HPDE6-E6E7 (cell line): Measurements from ENCODE around the gene SLC5A9.
"Not testable (repeated sequence)": the region's sequence is repeated elsewhere in the genome, so short reads cannot be mapped to it uniquely, and the experiment has no call there.

Experiments used
- DNase-seq: peaks from one replicate; pipeline ENCODE4 v3.0.0; 2011; ENCODE audit warnings: missing footprints; ENCODE audit errors: extremely low spot score

SLC5A9 gene

DNA sequence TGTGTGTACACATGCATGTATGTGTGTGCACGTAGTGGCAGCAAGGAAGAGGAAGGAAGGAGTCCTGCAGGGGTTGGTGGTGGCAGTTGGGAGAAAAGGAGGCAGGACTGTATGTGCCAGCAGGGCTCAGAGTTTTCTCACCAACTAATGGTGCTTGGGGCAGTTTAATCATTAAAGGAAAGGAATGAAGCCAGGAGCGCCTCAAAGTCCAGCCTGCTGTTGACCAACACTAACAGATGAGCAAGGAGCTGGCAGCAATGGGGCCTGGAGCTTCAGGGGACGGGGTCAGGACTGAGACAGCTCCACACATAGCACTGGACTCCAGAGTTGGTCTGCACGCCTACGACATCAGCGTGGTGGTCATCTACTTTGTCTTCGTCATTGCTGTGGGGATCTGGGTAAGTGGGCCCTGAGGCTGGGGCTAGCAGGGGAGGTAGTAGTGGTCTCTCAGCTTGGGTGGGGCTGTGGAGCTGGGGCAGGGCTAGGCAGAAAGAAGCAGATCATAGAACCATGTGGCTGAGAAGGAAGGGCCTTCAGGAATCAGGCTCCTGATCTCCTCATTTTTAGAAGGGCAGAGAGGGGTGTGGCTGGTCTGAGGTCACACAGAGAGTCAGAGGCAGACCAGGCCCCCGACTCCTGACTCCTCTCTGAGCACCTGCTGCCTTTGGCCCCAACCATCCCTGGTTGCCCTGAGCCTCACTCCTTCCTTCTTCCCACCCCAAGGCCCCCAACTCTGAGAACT lies at the start of gene SLC5A9:
Gene SLC5A9 (plus strand): TSS at position 216 of the 742 bp plus-strand sequence. CDS start 21 bp downstream, at position 237.
- no peak for DNase-seq

DNA sequence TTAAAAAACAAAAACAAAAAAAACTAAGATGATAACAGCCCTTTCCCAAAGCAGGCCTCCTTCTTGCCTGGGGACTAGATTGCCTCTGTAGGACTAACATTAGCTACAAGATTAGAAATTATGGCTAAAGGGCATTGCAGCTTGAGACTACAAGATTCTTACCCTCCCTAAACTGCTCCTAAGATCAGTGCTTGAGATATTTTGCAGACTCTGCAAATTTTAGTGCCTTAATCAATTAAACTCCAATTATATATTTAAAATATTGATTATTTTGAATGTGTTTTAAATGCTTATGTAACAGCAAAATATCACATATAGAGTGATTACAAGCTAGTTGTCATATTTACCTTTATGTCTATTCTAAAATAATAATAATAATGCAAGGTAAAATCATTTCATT lies 47.4 kb upstream of the SLC5A9 start:
- DNase-seq, result no peak

DNA sequence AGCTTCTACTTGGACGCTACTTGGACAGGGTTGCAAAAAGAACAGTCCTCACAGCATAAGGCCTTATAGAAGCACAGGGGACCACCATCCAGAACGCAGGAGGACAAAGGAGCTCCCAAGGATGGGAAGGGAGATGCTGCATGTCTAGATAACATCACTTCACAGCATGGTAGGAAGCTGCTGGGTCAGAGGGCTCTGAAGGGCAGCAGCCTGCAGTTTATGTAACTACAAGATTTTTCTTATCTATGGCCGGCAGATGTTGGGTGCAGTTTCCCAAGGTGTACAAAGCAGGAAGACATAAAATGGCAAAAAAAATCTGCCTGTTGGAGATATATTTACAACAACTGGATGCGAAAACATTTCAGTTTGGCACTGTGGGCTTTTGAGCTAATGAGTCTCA lies 45.3 kb upstream of the SLC5A9 start:
- no peak for DNase-seq

DNA sequence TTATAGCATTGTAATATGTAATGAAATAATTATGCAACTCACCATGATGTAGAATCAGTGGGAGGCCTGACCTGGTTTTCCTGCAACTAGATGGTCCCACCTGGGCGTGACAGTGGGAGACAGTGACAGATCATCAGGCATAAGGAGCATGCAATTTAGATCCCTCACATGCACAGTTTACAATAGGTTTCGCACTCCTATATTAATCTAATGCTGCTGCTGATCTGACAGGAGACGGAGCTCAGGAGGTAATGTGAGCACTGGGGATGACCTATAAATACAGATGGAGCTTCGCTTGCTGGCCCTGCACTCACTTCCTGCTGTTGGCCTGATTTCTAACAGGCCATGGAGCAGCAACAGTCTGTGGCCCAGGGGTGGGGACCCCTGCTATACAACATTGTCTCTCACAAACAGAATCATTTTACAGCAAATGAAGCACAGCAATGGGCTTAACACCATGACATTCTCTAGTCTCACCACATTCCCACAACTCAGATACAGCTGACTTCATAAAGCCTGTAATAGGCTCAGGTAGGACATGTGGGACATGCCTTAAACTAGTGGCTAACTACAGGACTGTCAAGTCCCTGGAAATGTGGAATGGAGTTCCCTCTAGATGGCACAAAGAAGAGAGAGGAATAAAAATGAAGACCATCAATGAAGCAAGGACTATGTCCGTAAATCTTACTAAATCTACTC lies 40.7 kb upstream of the SLC5A9 start:
- no peak for DNase-seq

DNA sequence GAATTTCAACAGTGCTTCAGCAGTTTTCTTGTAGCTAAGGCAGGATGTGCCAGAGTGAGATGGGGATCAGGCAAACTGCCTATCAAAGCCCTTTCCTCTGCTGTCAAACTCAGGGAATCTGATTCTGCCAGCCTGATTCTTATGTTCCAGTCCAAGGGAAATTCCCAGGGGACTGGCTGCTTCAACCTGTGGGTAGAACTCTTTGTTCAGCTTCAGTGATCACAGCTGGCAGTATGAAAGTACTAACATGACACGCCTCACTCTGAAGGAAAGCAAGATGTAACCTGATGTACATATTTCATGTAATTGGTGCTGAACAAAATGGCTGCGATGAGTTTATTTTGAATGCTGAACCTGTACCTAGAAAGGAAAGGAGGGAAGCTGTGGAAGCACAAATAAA lies 40.1 kb upstream of the SLC5A9 start:
- DNase-seq, result no peak

DNA sequence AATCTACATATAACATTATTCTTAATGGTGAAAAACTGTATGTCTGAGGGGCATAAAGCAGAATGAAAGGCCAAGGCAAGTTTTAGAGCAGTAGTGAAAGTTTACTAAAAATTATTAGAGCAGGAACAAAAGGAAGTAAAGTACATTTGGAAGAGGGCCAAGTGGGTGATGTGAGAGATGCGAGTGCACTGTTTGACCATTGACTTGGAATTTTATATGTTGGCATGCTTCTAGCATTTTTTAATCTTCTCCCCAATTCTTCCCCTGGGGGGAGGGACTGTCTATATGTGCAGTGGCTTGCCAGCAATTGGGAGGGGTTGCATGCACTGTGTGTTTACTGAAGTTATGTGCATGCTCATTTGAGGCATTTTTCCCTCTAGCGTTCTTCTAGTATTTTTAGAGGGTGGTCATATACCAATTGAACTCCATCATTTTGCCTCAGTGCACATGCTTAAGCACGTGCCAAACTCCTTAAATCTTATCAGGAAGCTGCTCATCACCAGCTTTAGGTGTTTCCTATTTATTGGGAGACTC lies 36.1 kb upstream of the SLC5A9 start:
- DNase-seq, result no peak

DNA sequence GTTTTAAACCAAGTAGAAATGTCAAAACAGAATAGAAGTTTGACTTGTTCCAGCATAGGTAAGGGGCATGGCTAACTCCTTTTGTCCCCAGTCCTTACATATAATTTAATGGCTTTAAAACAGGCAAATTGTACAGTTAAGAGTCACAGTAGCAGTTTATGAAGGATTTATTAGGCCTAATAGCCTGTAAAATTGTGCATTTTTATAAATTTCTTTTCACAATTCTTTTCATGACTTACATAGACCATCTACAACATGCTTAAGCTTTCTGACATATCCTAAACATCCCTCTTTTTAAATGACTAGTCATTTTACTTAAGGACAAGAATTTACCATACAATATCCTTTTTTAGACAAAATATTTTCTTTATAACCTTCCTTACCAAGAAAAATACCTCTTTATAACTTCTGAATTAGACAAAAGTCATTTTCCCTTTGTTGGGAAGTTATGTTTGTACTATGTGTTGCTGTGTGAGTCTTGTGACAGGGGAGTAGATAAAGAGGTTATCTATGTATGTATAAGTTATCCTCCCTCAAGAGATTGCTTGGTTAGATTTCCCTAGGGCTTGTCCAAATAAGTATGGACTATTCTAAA lies 34.5 kb upstream of the SLC5A9 start:
- no peak for DNase-seq

DNA sequence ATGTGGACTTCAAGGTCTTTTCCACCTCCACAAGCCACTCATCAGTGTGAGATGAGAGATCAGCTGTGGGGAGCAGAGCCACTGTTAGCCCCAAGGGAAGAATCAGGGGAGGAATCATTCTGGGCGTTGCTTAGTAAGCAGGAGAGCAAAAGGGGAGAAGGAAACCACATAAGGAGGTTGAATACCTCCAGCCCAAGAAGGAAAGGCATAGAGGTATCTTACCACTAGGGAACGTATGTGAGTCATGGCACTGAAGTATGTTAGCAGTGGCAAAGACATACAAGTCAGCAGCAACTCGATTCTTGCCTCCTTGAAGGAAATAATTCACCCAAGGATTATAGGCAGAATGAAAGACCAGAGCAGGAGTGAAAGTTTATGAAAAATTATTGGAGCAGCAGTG lies 31.6 kb upstream of the SLC5A9 start:
- no peak for DNase-seq

DNA sequence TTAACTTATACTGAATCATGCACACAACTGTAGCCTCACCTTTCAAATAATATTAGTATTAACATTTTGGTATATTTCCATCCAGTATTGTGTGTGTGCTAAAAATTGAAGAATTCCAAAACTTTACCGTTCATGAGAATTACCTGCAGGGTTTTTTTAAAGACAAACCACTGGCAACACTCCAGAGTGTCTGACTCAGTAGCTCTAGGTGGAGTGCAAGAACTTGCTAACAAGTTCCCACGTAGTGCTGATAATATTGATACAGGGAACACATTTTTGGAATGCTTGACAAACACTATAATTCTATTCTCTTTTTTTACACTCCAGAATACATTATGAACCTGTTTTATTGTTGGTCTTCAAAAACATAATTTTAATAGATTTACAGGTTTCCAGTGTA lies 27.7 kb upstream of the SLC5A9 start:
- no peak for DNase-seq

DNA sequence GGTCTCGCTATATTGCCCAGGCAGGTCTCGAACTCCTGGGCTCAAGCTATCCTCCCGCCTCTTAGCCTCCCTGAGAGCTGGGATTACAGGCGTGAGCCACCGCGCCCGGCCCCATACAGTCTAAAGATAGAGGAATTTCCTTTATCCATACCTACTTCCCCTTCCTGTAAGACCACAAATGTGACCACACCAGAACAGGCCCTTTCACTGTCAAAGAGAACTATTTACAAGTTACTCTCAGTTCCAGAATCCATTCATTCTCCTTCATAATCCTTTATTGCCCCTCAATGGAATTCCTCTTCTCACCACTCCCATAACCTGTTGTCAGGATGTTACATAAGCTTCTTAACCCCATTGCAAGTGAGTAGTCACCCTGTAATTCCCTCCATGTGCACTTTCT lies 26.3 kb upstream of the SLC5A9 start:
- DNase-seq, result no peak

DNA sequence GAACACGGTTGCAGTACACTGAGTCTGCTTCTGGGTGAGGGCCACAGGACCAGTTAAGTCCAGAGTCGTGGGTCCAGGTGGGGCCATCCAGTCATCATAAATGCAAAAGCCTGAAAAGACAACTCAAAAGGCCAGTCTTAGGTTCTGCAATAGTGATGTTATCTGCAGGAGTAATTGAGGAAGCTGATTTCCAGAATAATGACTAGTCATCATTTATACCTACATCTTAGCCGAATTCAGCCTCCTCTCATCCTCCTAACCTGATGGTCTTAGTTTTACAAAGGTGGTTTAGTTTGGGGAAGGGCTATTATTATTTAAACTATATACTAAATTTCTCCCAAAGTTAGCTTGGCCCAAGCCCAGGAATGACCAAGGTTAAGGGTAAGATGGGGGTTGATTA lies 23.5 kb upstream of the SLC5A9 start:
- DNase-seq, result no peak

DNA sequence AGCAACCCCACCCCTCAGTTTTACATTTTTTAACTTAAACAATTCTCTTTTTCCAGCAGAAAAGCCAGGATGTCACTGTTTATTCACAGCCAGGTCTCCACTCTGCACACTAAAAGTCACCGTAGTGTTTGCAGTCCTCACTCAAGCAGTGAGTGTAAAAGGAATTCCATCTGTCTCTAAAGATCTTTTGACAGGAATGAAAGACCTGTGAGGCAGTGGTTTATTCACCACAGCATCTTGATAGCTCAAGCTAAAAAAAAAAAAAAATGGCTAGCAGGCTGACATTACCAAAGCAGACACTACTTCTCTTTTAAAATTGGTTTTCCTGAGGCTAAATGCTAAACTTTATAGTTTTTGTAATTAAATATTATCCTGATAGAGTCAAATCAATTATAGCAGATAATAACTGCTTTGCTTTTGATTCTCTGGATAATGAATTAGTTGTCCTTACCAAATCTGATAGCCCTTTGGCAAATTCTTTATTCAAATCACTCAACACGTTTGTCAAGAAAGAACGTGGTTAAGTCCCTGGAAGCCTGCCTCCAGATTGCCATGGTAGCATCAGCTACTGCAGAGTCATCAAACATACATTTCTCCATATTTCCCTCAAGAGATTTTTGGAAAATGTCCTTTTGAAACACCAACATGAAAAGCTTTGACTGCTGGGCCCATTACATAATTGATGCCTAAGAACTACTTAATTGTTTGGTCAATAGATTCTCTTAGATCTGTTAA lies 22.2 kb upstream of the SLC5A9 start:
- DNase-seq, result no peak

DNA sequence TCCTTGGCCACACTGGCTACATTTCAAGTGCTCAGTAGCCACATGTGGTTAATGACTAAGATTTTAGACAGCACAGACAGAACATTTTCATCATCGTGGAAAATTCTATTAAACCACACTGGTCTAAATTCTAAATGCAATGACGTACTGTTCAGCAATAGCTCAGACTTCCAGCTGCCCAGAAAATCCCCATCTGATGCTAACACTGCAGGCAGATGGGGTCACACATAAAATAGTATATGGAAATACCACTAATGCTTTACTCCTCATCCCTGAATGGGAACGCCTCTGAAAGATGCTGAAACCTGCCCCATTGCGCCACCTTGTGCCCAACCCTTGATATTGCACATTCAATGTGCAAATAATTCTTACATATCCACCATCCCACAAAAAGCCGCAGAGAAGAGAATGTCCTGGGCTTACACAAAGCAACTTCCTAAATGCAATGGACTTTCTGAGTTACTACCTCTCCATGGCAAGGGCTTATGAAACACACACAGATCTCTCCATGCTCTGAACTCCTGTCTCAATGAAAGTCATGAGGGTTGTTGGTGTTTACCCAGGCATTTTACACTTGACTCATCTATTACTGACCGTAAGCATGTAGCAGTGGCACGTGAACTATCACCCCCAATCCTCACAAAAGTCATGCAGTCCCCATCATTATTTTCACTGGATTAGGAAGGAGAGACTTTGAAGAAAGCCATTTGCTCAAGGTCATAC lies 20.3 kb upstream of the SLC5A9 start:
- peak; percentile 36 for DNase-seq

DNA sequence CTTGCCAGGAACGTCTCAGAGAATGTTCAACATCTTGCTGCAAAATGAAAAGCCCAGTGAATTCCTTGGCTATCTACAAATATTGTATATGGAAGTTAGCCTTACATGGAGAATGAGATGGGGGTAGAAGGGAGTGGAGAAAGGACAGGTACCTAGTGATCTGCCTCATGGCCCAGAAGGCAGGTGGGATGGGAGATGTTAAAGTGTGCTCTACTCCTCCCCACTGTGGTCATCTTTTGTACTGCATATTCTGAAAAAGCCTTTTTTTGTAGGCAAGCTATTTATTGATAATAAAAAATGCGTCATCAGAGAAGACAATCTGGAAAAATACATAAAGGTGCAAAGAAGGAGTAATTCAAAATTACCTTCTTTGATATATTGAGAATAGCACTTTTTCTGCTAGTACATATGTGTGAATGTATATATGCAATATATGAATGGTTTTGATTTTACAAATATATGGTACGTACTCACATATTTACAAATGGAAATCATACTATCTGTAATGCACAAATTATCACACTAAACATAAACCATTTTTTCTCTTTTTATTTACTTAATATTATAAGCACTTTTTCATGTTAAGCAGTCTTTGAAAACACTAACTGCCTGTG lies 19.1 kb upstream of the SLC5A9 start:
- peak; percentile 20 for DNase-seq

DNA sequence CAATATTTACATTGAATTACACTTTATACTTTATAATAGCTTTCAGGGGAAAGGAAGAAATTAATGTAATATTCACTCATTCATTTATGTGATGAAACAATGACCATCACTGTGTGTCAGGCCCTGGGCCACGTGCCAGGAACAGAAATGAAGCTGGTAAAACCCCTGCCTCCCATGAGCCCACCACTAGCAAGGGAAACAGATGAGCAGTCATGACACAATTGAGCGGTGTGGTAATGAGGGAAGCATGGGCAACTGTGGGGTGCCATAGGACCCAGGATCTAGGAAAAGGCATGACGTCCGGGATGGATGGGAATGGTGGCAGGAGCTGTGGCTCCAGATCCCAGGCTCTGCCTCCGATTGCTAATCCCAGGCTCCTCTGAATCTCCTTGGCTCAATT lies 17.0 kb upstream of the SLC5A9 start:
- no peak for DNase-seq

DNA sequence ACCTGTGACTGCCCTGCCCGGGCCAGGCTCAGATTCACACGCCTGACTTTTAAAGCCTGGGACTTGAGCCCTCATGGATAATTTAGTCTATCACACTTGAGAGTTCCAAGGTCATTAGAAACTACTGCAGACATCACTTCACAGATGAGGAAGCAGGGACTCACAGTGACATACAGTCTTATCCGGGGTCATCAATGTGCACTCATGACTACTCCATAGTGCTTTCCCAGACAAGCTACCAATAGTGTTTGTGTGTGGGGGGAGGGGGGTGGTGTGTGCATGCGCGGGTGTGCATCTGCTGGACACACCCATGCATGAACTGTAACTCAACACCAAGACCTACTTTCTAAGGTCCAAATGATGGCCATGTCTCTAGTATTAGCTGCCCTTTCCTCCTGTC lies 16.1 kb upstream of the SLC5A9 start:
- no peak for DNase-seq

DNA sequence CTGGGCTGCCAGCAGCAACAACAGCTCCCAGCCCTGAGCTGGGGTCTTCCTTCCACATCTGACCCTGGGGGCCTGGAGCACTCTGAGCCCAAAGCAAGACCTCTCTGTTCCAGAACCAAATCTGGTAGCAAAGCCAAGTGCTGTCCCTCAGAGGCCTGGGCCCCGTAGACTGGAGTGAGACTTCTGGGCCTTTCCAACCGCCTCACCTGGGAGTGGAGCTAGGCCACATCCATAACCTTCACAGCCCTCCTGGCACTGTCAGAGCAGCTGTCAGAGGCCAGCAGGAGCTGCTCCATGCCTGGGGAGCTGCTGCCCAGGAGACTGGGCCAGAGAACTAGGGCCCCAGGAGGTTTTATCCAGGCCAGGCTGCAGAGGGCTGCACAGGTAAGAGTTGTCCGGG lies 15.4 kb upstream of the SLC5A9 start:
- no peak for DNase-seq

DNA sequence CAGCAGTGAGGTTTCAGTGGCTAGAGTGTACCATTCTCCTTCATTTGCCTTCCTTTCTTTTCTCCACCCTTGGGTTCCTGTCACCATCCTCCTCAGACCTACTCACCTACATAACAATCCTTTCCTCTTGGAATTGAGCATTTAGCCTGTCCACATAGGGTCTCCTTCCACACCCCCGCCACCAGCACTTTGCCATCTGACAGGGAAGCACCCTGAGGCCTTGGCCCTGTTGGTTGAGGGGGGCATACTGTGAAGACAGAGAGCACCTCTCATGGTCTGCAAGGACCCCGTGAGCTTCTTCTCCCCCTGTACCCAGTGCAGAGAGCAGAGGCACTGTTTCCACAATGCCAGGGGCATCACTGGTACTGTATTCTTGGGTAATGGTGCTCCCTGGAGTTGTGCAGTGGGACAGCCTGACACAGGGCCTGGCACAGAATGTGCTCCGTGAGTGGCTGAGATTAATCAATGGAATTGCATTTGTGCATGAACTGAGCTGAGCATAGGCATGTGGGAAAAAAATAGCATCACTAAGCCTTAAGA lies 14.9 kb upstream of the SLC5A9 start:
- DNase-seq, result no peak

DNA sequence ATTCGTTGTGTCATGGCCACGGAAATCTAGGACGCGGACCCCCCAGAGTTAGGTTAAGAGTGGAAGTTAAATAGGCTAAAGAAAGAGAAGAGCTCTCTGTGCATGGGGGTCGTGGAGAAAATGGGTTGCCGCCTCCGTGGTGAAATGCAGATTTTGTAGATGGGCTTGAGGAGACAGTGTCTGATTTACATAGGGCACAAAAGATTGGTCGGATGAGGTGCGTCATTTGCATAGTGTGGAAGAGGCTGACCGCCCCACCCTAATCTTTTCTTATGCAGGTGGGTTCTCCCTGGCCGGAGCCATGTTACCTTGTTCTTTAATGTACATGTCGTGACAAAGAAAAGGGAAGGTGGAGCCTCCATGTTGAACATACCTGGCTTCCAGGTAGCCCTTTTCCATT lies 14.3 kb upstream of the SLC5A9 start:
- DNase-seq, result no peak

DNA sequence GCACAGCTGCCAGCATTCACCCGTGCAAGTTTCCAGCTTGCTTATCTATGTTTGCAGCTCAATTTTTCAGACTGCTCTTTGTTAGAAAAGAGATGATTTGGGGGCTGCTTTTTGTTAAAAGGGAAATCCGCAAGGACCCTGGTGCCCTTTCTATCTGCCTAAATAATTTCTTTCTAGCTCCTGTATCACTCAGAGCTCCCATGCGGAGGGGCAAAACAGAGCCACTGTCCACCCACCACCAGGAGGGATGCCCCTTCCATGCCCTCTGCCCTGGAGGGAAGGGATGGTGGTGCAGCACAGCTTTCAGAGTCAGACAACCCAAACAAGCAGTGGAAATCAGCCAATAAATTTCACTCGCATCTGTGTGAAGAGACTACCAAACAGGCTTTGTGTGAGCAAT lies 13.9 kb upstream of the SLC5A9 start:
- no peak for DNase-seq

DNA sequence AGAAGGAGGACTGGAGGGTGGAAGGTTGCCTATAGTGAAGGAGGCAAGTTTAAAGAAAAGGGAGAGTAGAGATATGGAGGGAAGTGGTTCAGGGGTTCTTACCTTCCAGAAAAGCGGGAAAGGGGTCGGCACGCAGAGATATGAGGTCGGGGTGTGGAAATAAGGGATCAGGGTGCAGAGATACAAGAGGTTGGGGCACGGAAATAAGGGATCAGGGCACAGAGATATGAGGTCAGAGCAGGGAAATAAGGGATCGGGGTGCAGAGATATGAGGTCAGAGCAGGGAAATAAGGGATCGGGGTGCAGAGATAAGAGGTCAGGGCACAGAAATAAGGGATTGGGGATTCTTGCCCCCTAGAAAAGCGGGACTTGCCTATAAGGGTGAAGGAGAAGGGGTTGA lies 9.1 kb upstream of the SLC5A9 start:
- DNase-seq, result not testable (repeated sequence)
